ENCODE results near the gene YPEL2.

The YPEL2 gene

DNA sequence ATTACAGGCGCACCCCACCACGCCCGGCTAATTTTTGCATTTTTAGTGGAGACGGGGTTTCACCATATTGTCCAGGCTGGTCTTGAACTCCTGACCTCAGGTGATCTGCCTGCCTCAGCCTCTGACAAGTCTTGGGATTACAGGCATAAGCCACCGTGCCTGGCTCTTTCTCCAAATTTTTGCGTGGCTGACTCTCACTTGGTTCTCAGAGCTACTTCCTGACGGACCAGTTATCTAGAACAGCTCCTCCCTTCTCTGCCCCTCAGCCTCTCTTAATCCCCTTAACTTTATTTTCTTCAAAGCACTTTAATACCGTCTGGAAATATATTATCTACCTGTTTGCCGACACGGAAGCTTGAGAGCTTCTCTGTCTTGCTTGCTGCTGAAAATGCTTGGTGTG lies 4.2 kb downstream of the YPEL2 start:
- TF ChIP-seq CTCF (IDR thresholded peaks at IDR 0.05; ENCODE audit: control extremely low read depth, extremely low read depth, low read depth, missing control alignments): no peak
- CTCF ChIA-PET: interaction anchor here (1.4 to 2.5 kb wide), 4 partner anchors 8 to 106 kb away, joined by 5 to 10 read pairs (median 6); no protein-coding TSS in a partner anchor
- POLR2A ChIA-PET: no interaction called here
- DNase-seq (ENCODE audit: extremely low spot score): no peak

- TF ChIP-seq CTCF (IDR thresholded peaks at IDR 0.05; ENCODE audit: control extremely low read depth, extremely low read depth, low read depth, missing control alignments): no peak
- ChIA-PET CTCF (interaction anchor here (1.2 to 1.7 kb wide), 3 partner anchors 9 to 27 kb away, joined by 3 to 9 read pairs (median 3); no protein-coding TSS in a partner anchor), POLR2A (no interaction called here)
- no peak for DNase-seq (ENCODE audit: extremely low spot score)
Measured at GRCh38 chr17:59337741-59338299, 6.4 kb downstream of the YPEL2 start.

DNA sequence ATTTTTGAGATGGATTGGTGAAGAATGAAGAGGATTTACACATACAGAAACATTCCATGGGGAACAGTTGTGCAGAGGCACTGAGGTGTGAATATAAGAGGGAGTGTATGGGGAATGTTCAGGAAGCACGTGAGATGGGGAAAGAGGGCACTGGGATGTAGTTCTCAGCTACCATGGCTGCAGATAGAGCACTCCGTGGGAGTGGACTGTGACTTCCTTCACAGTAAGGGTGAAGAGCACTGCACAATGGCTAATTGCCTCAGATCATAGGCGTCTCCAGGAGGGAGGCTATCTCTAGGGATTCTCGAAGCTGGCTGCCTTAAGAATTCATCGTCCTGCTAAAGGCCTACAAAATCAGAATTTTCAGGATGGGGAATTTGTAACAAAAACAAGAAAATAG lies 7.0 kb downstream of the YPEL2 start:
- ChIA-PET CTCF (interaction anchor here (1.2 to 1.7 kb wide), 5 partner anchors 9 to 103 kb away, joined by 3 to 9 read pairs (median 4); no protein-coding TSS in a partner anchor), POLR2A (no interaction called here)
- no peak for TF ChIP-seq CTCF (IDR thresholded peaks at IDR 0.05; ENCODE audit: control extremely low read depth, extremely low read depth, low read depth, missing control alignments)
- no peak for DNase-seq (ENCODE audit: extremely low spot score)

DNA sequence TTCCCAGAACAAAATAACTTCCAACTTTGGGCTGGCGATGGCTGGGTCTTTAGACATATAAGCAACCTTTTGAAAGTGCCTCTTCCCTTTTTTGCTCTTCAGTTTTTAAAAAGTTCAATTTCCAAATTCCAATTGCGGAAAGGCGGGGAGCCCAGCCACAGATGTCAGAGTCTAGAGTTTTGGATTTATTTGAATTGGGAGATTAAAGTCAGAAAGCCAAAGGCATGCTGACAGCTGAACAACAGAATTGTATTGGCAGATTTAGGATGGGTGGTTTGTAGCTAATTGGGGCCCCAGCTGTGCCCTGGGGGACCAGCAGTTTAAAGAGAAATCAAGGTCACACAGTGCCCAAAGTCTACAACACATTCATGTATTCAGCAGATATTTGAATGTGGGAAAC lies 10.5 kb downstream of the YPEL2 start:
- TF ChIP-seq CTCF (IDR thresholded peaks at IDR 0.05; ENCODE audit: control extremely low read depth, extremely low read depth, low read depth, missing control alignments): no peak
- ChIA-PET CTCF (interaction anchor here (1.6 kb wide), 1 partner anchor 12 kb away, joined by 5 read pairs; no protein-coding TSS in a partner anchor), POLR2A (no interaction called here)
- no peak for DNase-seq (ENCODE audit: extremely low spot score)

- DNase-seq (ENCODE audit: extremely low spot score): no peak
- CTCF ChIA-PET: interaction anchor here (0.9 to 1.6 kb wide), 7 partner anchors 8 to 45 kb away, joined by 3 to 5 read pairs (median 3); no protein-coding TSS in a partner anchor
- POLR2A ChIA-PET: no interaction called here
- TF ChIP-seq CTCF (IDR thresholded peaks at IDR 0.05; ENCODE audit: control extremely low read depth, extremely low read depth, low read depth, missing control alignments): no peak
Measured at GRCh38 chr17:59342681-59343131, 11.3 kb downstream of the YPEL2 start.

DNA sequence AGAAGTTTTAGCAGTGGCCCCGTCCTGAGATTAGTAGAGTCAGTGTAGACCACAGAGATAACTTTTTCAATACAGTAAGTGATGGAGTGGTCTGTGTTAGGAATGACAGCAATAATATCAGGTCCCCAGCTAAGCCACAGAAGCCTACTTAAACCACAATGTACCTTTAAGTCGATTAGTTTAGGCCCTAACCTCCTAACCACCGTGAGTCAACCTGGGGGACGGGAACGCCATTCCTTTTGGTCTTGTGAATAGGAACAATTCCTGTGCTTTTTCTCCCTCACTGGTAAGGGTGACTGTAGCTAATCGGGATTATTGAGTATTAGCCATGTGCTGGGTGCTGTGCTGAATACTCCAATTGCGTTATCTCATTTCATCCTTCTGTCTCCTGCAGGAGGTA lies 14.0 kb downstream of the YPEL2 start:
- ChIA-PET POLR2A (no interaction called here), CTCF (interaction anchor here (1.9 to 3.0 kb wide), 2 partner anchors 16 to 34 kb away, joined by 4 to 13 read pairs; no protein-coding TSS in a partner anchor)
- TF ChIP-seq CTCF (IDR thresholded peaks at IDR 0.05; ENCODE audit: control extremely low read depth, extremely low read depth, low read depth, missing control alignments): no peak
- DNase-seq (ENCODE audit: extremely low spot score): no peak

All from GM10248 (cell line).